A549 (cell line): ENCODE results near the gene TENT5C. TPM values are rescaled to one million over a fixed set of nuclear protein-coding genes. Genes with fewer than 3 reads are reported as not detected.

Source experiments
- ATAC-seq, 2 experiments: fragments of 200-7000 bp in 1 of 2; fragments of >200 bp in 1 of 2; cut with Nextera tagmentation in 1 of 2; cut with Tn5 transposase in 1 of 2; 3 replicates each; pipeline versions ENCODE4 v1.8.0 to v1.9.1; 2018 to 2020; ENCODE audit warnings: mild to moderate bottlenecking in 1 of 2, moderate library complexity in 1 of 2
- CTCF ChIA-PET: fragments of 300-600 bp; sonication (Branson Sonifier 250); formaldehyde crosslinking; extraction: SDS; loops from one replicate; lab custom pipeline; 2021; ENCODE audit warnings: antibody characterized with exemption, inconsistent platforms; lab: Yijun Ruan, JAX
- POLR2A ChIA-PET: fragments of 350-600 bp; formaldehyde crosslinking; extraction: SDS; loops from one replicate; lab custom pipeline; 2021; ENCODE audit warnings: antibody characterized with exemption, inconsistent platforms; lab: Yijun Ruan, JAX
- DNase-seq, 2 experiments: peaks; one replicate each; pipeline versions ENCODE4 v3.0.0 to v3.0.0-alpha.2; 2011 to 2016; ENCODE audit warnings: low read depth in 1 of 2, low spot score in 1 of 2
- FAIRE-seq: peaks from 2 replicates; lab custom pipeline; 2011; peaks lifted over from hg19 to GRCh38; lab: Jason Lieb, UNC
- H3K27ac ChIP-seq, 2 experiments: fragments of >200 bp; sonication (Bioruptor Twin); formaldehyde crosslinking; 3 replicates each; pipeline ENCODE4 v1.5.1; 2016 to 2017
- H3K4me1 ChIP-seq: fragments of >200 bp; sonication (Bioruptor Twin); formaldehyde crosslinking; 3 replicates; pipeline ENCODE4 v1.6.1; 2016
- H3K4me2 ChIP-seq: fragments of >200 bp; sonication (Bioruptor Twin); formaldehyde crosslinking; 3 replicates; pipeline ENCODE4 v1.6.1; 2016
- H3K4me3 ChIP-seq: fragments of >200 bp; sonication (Bioruptor Twin); formaldehyde crosslinking; 3 replicates; pipeline ENCODE4 v1.5.1; 2016
- H3K9me3 ChIP-seq: fragments of >200 bp; sonication (Bioruptor Twin); formaldehyde crosslinking; 3 replicates; pipeline ENCODE4 v1.6.1; 2016
- CHD2 ChIP-seq: fragments of 150-350 bp; IDR thresholded peaks from 2 replicates; pipeline ENCODE4 v1.6.1; 2014; ENCODE audit warnings: low read length; ENCODE audit not compliant: partially characterized antibody
- CHD4 ChIP-seq: fragments of 200-600 bp; sonication (generic); IDR thresholded peaks from 2 replicates; pipeline ENCODE4 v1.6.1; 2016; ENCODE audit warnings: antibody characterized with exemption, mild to moderate bottlenecking, borderline replicate concordance
- EHF ChIP-seq: fragments of 250-450 bp; sonication (Bioruptor Pico); IDR thresholded peaks from 2 replicates; pipeline ENCODE4 v1.5.0; 2020; ENCODE audit warnings: mild to moderate bottlenecking
- GATA3 ChIP-seq: IDR thresholded peaks from 2 replicates; pipeline ENCODE4 v1.6.1; 2012; ENCODE audit warnings: borderline replicate concordance
- HEYL ChIP-seq: fragments of 250-450 bp; sonication (Bioruptor Pico); IDR thresholded peaks from 2 replicates; pipeline ENCODE4 v1.8.0; 2021; ENCODE audit warnings: mild to moderate bottlenecking, moderate library complexity
- HOXB13 ChIP-seq: fragments of 250-450 bp; sonication (Bioruptor Pico); IDR thresholded peaks from 2 replicates; pipeline ENCODE4 v1.5.0; 2020; ENCODE audit warnings: low read depth, mild to moderate bottlenecking, moderate library complexity
- HOXB5 ChIP-seq: fragments of 250-450 bp; sonication (Bioruptor Pico); IDR thresholded peaks from 2 replicates; pipeline ENCODE4 v1.5.0; 2020; ENCODE audit warnings: mild to moderate bottlenecking, moderate library complexity
- JUN ChIP-seq, 2 experiments: fragments of >200 bp; sonication (Bioruptor Twin); formaldehyde crosslinking; IDR thresholded peaks; 2 replicates in 1 of 2; 3 replicates in 1 of 2; pipeline ENCODE4 v1.6.1; 2016 to 2017
- KDM5A ChIP-seq: fragments of 200-600 bp; sonication (generic); IDR thresholded peaks from 2 replicates; pipeline ENCODE4 v1.6.1; 2016; ENCODE audit warnings: antibody characterized with exemption, mild to moderate bottlenecking
- MAZ ChIP-seq: fragments of 150-350 bp; IDR thresholded peaks from 2 replicates; pipeline ENCODE4 v1.6.1; 2014; ENCODE audit warnings: antibody characterized with exemption, low read depth, low read length, borderline replicate concordance
- NFE2L2 ChIP-seq: fragments of 150-350 bp; conservative IDR thresholded peaks from 2 replicates; pipeline ENCODE4 v1.6.1; 2014; ENCODE audit warnings: low read length
- NR3C1 ChIP-seq: fragments of >200 bp; sonication (Bioruptor Twin); formaldehyde crosslinking; IDR thresholded peaks from 3 replicates; pipeline ENCODE4 v1.6.1; 2017
- RFX5 ChIP-seq: fragments of 450-650 bp; IDR thresholded peaks from 2 replicates; pipeline ENCODE4 v1.7.1; 2014; ENCODE audit warnings: antibody characterized with exemption, mild to moderate bottlenecking, moderate library complexity
- RNF2 ChIP-seq: fragments of 200-600 bp; sonication (generic); IDR thresholded peaks from 2 replicates; pipeline ENCODE4 v1.6.1; 2016; ENCODE audit warnings: low read depth, mild to moderate bottlenecking, antibody characterized with exemption, moderate library complexity, borderline replicate concordance
- ZNF302 ChIP-seq: fragments of 250-450 bp; sonication (Bioruptor Pico); IDR thresholded peaks from 2 replicates; pipeline ENCODE4 v1.9.0; 2021; ENCODE audit warnings: inconsistent platforms, mild to moderate bottlenecking, moderate library complexity
- ZSCAN20 ChIP-seq: fragments of 250-450 bp; sonication (Bioruptor Pico); IDR thresholded peaks from 2 replicates; pipeline ENCODE4 v1.8.0; 2022; ENCODE audit warnings: mild to moderate bottlenecking, moderate library complexity
- WGBS: methylation state at CpG from one replicate; pipeline ENCODE4 v1.1.6; 2017; ENCODE audit errors: missing lambda C conversion rate; 5-methylcytosine and 5-hydroxymethylcytosine counted together
- polyA plus RNA-seq, 4 experiments: library from polyadenylated mRNA; depleted of rRNA in 3 of 4; stranded (reverse); fragments of >200 nt; fragmentation: RNase III in 1 of 4; extraction: RNeasy Plus Mini Kit Qiagen cat#74134 plus additional on column Dnase treatment in 1 of 4; gene quantifications; 2 replicates in 3 of 4; 3 replicates in 1 of 4; pipeline ENCODE4 v1.2.3, GENCODE V29; 2011 to 2017
- TF ChIP-seq, protein P1 (sequence below): fragments of 200-600 bp; sonication (generic); IDR thresholded peaks from 2 replicates; pipeline ENCODE4 v1.6.1; 2016; ENCODE audit warnings: antibody characterized with exemption, mild to moderate bottlenecking, moderate library complexity
- TF ChIP-seq, protein P2 (sequence below): fragments of >200 bp; sonication (Bioruptor Twin); formaldehyde crosslinking; IDR thresholded peaks from 3 replicates; pipeline ENCODE4 v1.6.1; 2016
- TF ChIP-seq, protein P3 (sequence below): IDR thresholded peaks from 2 replicates; pipeline ENCODE4 v1.6.1; 2012; ENCODE audit warnings: low read depth, borderline replicate concordance
- TF ChIP-seq, protein P4 (sequence below): IDR thresholded peaks from 2 replicates; pipeline ENCODE4 v1.6.1; 2012

Gene TENT5C
- polyA plus RNA-seq, 2 of the 4 experiments (the other 2 are of a cell fraction), result 0.14 to 0.17 TPM

DNA sequence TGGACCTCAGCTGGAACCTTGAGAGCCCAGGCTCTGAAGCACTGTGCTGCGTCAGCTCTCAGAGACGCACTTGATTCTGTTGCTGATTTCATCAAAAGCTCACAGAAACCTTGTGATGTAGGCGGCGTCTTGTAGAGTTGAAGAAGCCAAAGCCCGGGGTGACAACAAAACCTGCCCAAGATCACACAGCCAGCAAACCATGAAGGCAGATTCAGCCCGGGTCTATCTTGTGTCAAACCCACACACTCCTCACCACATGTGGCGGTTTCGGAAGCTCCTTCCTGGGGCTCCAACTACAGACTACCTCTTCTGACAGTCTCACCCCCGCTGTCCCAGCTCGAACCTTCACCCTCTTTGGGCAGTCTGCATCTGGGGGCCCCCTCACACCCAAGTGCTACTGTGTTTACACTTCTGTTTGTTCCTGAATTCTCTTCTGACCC is 50.4 kb downstream of the TENT5C start:
- peak overlapping the region; percentile 65; the same call in 2 of the 3 replicates for H3K4me2 ChIP-seq
- H3K27ac ChIP-seq, result peak overlapping the region; percentile 66 to 83; a peak in 5 of 6 replicates
- TF ChIP-seq RFX5 (no peak), HOXB13 (no peak), CHD4 (no peak), ZSCAN20 (no peak), NR3C1 (no peak), RNF2 (no peak), EHF (no peak), NFE2L2 (no peak), GATA3 (no peak), JUN (IDR thresholded peaks at IDR 0.05) (no peak), HOXB5 (CRISPR knock-in tag) (no peak), MAZ (no peak), ZNF302 (CRISPR knock-in tag) (no peak), CHD2 (no peak)
- TF ChIP-seq, protein P1, sequence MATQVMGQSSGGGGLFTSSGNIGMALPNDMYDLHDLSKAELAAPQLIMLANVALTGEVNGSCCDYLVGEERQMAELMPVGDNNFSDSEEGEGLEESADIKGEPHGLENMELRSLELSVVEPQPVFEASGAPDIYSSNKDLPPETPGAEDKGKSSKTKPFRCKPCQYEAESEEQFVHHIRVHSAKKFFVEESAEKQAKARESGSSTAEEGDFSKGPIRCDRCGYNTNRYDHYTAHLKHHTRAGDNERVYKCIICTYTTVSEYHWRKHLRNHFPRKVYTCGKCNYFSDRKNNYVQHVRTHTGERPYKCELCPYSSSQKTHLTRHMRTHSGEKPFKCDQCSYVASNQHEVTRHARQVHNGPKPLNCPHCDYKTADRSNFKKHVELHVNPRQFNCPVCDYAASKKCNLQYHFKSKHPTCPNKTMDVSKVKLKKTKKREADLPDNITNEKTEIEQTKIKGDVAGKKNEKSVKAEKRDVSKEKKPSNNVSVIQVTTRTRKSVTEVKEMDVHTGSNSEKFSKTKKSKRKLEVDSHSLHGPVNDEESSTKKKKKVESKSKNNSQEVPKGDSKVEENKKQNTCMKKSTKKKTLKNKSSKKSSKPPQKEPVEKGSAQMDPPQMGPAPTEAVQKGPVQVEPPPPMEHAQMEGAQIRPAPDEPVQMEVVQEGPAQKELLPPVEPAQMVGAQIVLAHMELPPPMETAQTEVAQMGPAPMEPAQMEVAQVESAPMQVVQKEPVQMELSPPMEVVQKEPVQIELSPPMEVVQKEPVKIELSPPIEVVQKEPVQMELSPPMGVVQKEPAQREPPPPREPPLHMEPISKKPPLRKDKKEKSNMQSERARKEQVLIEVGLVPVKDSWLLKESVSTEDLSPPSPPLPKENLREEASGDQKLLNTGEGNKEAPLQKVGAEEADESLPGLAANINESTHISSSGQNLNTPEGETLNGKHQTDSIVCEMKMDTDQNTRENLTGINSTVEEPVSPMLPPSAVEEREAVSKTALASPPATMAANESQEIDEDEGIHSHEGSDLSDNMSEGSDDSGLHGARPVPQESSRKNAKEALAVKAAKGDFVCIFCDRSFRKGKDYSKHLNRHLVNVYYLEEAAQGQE, result no peak
- TF ChIP-seq, protein P2, sequence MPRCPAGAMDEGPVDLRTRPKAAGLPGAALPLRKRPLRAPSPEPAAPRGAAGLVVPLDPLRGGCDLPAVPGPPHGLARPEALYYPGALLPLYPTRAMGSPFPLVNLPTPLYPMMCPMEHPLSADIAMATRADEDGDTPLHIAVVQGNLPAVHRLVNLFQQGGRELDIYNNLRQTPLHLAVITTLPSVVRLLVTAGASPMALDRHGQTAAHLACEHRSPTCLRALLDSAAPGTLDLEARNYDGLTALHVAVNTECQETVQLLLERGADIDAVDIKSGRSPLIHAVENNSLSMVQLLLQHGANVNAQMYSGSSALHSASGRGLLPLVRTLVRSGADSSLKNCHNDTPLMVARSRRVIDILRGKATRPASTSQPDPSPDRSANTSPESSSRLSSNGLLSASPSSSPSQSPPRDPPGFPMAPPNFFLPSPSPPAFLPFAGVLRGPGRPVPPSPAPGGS, result no peak
- H3K4me1 ChIP-seq, result peaks cover 39% of the 10 kb centered on the region
- no peak for DNase-seq
- POLR2A ChIA-PET, result no interaction called here
- no peak for ATAC-seq
- H3K4me3 ChIP-seq, result no peak overlapping the region
- 88% methylated on average over 10 of the region's 10 CpGs for WGBS
- FAIRE-seq, result no peak
- CTCF ChIA-PET, result no interaction called here
- no peaks in the 10 kb centered on the region for H3K9me3 ChIP-seq

DNA sequence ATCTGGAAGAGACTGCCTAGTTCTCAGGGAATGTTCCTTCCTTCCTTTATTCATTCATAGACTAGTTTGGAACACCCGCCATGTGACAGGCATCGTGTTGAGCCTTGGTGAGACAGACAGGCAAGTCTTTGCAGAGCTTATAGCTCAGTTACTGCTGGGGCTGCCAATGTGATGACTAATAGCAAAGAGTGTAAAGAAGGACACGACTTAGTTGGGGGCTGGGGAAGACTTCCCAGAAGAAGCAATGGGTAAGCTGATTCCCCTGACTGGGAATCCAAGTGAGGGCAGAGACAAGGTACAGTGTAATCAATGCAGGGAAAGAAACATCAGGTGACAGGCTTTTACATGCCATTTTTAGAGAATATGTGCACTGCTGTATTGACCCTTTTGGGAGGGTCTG is 51.2 kb downstream of the TENT5C start:
- CTCF ChIA-PET, result no interaction called here
- POLR2A ChIA-PET, result no interaction called here
- H3K9me3 ChIP-seq, result no peaks in the 10 kb centered on the region
- DNase-seq (peak in 1 of 2 experiments; percentile 29), ATAC-seq (peak in 1 of 2 experiments; percentile 64; a peak in 3 of 6 replicates), FAIRE-seq (no peak)
- TF ChIP-seq KDM5A, result no peak
- TF ChIP-seq, protein P3, sequence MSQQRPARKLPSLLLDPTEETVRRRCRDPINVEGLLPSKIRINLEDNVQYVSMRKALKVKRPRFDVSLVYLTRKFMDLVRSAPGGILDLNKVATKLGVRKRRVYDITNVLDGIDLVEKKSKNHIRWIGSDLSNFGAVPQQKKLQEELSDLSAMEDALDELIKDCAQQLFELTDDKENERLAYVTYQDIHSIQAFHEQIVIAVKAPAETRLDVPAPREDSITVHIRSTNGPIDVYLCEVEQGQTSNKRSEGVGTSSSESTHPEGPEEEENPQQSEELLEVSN, result 0 out of 2 replicates have a peak, but pooled peaks have one; percentile 32
- TF ChIP-seq HEYL (CRISPR knock-in tag), result no peak
- TF ChIP-seq, protein P4, sequence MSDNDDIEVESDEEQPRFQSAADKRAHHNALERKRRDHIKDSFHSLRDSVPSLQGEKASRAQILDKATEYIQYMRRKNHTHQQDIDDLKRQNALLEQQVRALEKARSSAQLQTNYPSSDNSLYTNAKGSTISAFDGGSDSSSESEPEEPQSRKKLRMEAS, result peak; percentile 65
- peak overlapping the region; percentile 66 to 83 for H3K27ac ChIP-seq
- peaks cover 39% of the 10 kb centered on the region for H3K4me1 ChIP-seq
- no peak overlapping the region for H3K4me3 ChIP-seq
- peak overlapping the region; percentile 65 for H3K4me2 ChIP-seq
- WGBS, result 22% methylated on average over 3 of the region's 3 CpGs
